Left renal cortex interstitium (tissue), 4 donors: Measurements from ENCODE around the gene HOXD4. TPM values are rescaled to one million over a fixed set of nuclear protein-coding genes. Genes with fewer than 3 reads are reported as not detected.

ENCODE experiments used
- DNase-seq, 4 donors: peaks; one replicate each; pipeline ENCODE4 v3.0.0-alpha.2; 2013; ENCODE audit warnings: low read depth in 4 of 4, low spot score in 2 of 4, missing footprints in 1 of 4
- polyA plus RNA-seq, 4 donors: library from polyadenylated mRNA; unstranded; fragments of 120-200 nt; gene quantifications; one replicate each; pipeline ENCODE4 v1.2.1, GENCODE V29; 2013; ENCODE audit not compliant: insufficient read length in 4 of 4

Gene HOXD4
- polyA plus RNA-seq, 4 donors, result 31.2 to 73.9 (median 56.7) TPM

DNA sequence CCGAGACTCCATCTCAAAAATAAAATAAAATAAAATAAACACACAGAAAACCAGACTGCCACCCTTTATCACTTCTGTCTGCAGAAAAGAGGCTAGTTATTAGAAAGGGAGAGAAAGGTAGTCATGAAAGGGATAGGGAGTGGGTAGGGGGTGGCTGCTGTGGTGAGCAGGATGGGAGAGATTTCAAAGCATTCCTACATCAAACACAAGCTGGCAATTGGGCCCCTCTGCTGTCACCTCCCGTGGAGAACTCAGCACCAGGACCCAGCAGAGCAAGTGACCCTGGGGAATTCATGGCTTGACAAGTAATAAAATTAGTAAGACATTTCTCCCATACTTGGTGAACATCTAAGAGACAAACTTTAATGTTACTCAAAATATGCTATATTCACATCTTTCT lies 33.4 kb downstream of the HOXD4 start:
- no peak for DNase-seq

DNA sequence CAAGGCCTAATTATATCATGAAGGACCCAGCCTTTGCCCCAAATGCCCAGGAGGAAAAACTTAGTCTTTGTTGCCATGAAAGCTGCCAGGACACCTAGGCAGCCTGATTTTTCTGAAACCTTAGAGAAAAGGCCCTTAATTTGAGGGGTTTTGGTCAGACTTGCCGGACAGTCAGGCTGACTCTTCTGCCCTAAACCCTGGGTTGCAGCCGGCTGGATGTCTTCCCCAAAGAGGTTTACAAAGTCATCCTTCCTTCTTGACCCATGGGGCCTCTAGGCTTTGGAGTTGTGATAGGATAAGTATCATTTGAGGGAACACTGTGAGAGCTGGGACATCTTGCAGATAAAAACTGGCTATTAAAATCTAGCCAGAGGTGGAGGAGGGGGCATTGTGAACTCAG lies 34.7 kb downstream of the HOXD4 start:
- no peak for DNase-seq

DNA sequence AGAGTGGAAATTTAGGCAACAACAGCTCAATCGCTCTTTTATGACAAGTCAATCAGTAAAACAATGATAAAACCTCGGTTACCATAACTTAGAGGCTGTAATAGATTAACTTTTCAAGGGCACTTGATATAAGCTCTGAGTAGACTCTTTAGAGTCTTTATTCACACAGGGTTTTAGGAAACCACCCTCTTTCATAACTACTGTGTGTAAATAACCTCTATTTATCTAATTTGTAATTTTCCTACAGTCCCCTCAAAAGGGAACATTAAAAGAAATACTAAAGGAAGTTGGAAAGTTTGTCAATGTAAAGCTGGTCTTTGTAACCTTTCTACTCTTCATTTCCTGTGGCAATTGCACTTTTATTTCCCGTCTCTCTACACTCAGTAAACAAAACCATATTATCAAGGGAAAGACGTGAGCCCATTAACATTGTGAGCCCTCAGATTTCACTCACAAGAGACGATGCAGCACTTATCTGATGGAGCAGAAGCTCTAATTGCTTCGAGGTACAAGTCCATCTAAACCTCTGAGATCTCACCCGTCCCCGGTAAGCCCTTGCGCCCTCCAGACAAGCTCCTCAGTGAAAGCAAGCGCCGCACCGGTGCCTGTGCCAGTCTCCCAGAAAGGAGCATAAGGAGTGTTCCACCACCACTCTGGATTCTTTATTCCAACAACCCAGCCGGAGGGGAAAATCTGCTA lies 36.0 kb downstream of the HOXD4 start:
- no peak for DNase-seq

DNA sequence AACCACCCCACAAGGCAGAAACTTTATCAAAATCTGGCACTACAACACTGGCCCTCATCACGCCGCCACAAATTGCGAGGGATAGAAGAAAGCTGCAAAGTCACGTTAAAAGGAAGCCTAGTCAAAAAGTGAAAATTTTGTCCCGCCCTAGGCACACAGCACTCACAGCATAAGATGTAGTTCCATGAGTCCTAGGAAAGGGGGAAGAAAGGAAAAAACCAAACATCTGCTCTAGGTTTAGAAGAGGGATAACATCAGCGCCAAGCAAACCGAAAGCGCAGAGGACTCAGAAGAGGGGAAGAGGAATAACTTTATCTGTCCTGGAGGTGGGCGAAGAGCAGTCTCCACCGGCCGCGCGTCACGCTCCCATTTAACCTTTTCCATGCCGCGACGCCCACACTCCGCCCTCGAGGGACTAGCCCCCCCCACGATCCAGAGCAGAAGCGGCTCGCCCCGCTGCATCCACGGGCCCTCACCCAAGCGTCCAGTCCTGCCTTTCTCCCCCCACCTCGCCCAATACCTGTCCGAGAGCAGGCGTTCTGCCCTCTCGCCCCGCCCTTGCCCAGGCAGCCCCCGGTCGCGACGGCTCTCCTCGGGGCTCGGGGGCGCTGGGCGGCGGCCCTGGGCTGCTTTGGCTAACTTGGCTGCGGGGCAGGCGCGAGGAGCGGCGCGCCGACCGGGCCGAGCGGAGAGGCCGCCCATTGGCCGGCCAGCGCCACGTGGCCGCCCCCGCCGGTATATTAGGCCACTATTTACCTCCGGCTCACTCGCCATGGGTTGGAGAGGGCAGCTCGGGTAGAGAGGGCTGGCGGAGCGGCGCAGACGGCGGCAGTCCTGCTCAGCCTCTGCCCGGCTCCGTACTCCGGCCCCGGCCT lies 36.8 kb downstream of the HOXD4 start, which contains the start of gene HOXD1:
Gene HOXD1 (plus strand): TSS at position 770 of the 875 bp plus-strand sequence. CDS start 134 bp downstream, outside the sequence.
- DNase-seq, result no peak

DNA sequence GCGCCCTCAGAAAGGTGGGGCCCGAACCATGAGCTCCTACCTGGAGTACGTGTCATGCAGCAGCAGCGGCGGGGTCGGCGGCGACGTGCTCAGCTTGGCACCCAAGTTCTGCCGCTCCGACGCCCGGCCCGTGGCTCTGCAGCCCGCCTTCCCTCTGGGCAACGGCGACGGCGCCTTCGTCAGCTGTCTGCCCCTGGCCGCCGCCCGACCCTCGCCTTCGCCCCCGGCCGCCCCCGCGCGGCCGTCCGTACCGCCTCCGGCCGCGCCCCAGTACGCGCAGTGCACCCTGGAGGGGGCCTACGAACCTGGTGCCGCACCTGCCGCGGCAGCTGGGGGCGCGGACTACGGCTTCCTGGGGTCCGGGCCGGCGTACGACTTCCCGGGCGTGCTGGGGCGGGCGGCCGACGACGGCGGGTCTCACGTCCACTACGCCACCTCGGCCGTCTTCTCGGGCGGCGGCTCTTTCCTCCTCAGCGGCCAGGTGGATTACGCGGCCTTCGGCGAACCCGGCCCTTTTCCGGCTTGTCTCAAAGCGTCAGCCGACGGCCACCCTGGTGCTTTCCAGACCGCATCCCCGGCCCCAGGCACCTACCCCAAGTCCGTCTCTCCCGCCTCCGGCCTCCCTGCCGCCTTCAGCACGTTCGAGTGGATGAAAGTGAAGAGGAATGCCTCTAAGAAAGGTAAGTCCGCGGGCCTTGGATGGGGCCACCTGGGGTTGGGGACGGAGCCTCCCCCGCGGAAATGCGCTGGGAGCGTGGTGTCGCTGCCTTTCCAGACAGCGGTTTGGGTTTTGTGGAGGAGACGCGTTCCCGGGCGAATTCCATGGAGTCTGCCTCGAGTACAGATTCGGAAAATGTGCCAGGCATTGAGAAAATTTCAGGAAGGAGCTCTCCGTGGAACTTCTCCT lies 37.7 kb downstream of the HOXD4 start:
- no peak for DNase-seq

DNA sequence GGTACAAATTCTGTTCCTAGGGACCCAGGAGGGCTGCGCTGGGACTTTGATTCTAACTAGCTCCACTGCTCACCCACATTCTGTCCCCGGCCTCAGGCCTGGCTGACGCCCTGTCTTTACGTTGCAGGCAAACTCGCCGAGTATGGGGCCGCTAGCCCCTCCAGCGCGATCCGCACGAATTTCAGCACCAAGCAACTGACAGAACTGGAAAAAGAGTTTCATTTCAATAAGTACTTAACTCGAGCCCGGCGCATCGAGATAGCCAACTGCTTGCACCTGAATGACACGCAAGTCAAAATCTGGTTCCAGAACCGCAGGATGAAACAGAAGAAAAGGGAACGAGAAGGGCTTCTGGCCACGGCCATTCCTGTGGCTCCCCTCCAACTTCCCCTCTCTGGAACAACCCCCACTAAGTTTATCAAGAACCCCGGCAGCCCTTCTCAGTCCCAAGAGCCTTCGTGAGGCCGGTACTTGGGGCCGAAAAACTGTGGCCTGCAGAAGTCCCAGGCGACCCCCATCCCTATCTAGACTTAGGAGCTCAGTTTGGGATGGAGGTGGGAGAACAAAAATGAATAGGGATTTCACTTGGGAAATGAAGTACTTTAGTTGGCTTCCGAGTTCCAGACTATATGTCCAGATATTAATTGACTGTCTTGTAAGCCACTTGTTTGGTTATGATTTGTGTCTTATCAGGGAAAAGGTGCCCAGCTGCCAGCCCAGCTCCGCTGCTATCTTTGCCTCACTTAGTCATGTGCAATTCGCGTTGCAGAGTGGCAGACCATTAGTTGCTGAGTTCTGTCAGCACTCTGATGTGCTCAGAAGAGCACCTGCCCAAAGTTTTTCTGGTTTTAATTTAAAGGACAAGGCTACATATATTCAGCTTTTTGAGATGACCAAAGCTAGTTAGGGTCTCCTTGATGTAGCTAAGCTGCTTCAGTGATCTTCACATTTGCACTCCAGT lies 38.6 kb downstream of the HOXD4 start:
- DNase-seq, result no peak

DNA sequence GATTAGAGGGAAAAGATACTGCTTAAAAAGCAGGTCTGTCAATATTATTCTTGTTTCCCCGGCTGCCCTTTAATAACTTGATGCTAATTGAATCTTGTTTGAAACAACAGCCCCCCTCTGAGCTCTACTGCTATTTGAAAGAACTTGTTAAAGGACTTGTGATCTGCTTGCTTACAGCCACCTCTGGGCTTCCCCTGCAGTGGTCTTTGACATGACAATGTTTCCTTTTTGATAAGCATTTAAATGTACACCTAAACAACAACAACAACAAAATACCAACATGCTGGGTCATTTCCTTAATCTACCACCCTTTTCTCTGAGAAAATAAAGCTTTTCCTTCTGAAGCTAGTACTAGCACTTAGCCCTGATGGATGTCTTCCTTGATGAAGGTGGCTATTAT lies 41.0 kb downstream of the HOXD4 start:
- DNase-seq, result no peak

DNA sequence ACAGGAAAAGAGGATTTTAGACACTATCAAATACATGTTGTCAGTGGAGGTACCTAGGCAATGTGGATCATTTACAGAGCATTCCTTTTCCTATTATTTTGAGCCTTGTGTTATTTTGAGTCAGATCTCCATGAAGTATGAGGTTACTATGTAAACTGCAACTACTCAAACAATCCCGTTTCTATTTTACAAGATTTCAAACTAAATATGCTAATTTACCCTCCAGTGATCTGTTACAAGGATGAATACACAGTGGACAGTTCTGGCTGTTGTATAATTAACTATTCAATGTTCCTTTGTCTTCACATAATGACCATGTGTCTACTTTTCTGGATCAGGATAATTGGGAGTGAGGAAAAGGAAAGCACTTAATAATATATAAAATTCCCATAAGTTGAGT lies 41.7 kb downstream of the HOXD4 start:
- no peak for DNase-seq

DNA sequence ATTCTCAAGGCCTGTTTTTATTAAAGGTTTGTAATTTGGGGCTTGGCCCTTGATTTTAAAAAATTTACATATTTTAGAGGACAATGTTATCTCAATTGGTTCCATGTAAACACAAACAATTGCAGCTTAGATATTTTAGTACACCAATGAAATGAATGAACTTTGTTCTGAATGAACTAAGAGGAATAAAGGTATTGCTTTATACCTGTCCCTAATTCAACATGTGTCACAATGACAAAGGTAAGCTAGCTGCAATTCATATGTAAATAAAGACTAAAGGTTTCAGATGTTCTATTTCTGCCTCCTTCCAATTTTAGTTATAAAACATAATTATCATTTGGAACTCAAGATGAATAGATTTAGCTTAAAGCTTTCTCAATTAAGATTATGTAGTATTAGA lies 48.6 kb downstream of the HOXD4 start:
- no peak for DNase-seq

DNA sequence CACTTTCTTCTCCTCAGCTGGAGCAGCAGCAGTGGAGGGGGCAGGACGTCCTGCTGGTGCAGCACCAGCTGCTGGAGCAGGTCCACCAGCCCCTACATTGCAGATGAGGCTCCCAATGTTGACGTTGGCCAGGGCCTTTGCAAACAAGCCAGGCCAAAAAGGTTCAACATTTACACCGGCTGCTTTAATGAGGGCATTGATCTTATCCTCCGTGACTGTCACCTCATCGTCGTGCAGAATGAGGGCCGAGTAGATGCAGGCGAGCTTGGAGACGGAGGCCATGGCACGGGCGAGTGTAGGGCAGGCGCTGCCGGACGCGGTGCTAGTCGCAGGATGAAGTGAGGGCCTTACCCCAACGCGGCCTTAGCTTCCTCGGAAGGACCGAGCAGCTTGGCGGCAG lies 49.6 kb downstream of the HOXD4 start:
- no peak for DNase-seq

DNA sequence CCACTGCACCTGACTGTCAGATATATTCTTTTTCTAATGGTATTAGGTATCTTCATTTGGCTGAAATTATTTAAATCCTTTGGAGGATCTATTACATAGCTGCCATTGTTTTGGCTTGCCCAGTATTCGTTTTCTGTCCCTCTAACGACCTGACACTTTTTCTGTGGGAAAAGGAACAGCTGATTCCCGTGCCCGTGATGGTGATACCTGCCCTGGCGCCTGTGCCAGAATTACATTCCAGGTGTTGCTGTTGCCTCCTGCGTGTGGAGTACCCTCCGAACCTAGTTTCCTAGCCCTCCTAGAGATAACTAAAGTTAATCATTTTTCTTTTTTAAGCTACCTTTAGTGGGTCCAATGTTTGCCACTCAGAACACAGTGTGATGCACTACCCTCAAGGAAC lies 51.1 kb downstream of the HOXD4 start:
- DNase-seq, result no peak

Other genes with a start within 250 kb of the HOXD4 start
- 10 to 100 TPM; 22.4 to 28.4 (median 25.9) TPM for gene LNPK, start 149.3 kb upstream of the HOXD4 start, polyA plus RNA-seq
- under 1 TPM in 1 of 4 donors, not detected in 3; 0.05 TPM for gene EVX2, start 67.6 kb upstream of the HOXD4 start, polyA plus RNA-seq
- gene HOXD13, start 58.8 kb upstream of the HOXD4 start, polyA plus RNA-seq, result under 1 TPM in 3 of 4 donors, not detected in 1; 0.09 to 0.65 (median 0.24) TPM
- gene HOXD12, start 51.8 kb upstream of the HOXD4 start, polyA plus RNA-seq, result under 1 TPM; 0.27 to 0.79 (median 0.35) TPM
- gene HOXD11, start 44.3 kb upstream of the HOXD4 start, polyA plus RNA-seq, result 10 to 100 TPM; 46.0 to 89.2 (median 64.9) TPM
- 100 to 1,000 TPM; 132 to 203 (median 164) TPM for gene HOXD10, start 34.8 kb upstream of the HOXD4 start, polyA plus RNA-seq
- gene HOXD9, start 28.8 kb upstream of the HOXD4 start, polyA plus RNA-seq, result 100 to 1,000 TPM in 1 of 4 donors, 10 to 100 TPM in 3; 58.5 to 104 (median 89.0) TPM
- 100 to 1,000 TPM; 169 to 217 (median 195) TPM for gene HOXD8, start 21.8 kb upstream of the HOXD4 start, polyA plus RNA-seq
- gene HOXD3, start 5.8 kb downstream of the HOXD4 start, polyA plus RNA-seq, result 10 to 100 TPM; 21.7 to 30.9 (median 30.3) TPM
- 10 to 100 TPM in 1 of 4 donors, 1 to 10 TPM in 3; 9.2 to 14.6 (median 9.6) TPM for gene HOXD1, start 37.1 kb downstream of the HOXD4 start, polyA plus RNA-seq
- gene MTX2, start 117.9 kb downstream of the HOXD4 start, polyA plus RNA-seq, result 100 to 1,000 TPM in 1 of 4 donors, 10 to 100 TPM in 3; 81.0 to 109 (median 90.4) TPM